A673 (cell line): Measurements from ENCODE around the gene FSTL4.

ENCODE experiments used
- EZH2 ChIP-seq: fragments of 200-600 bp; sonication (generic); IDR thresholded peaks from 2 replicates; pipeline ENCODE4 v1.6.1; 2017; ENCODE audit warnings: borderline replicate concordance, low read depth, mild to moderate bottlenecking, mixed read lengths, antibody characterized with exemption, low read length; ENCODE audit not compliant: poor library complexity, severe bottlenecking
- TF ChIP-seq, protein P1 (sequence below): fragments of 300-800, 200-600 bp; sonication (generic); conservative IDR thresholded peaks from 2 replicates; pipeline ENCODE4 v1.5.1; 2017; ENCODE audit warnings: low read depth, mild to moderate bottlenecking, antibody characterized with exemption, low read length, moderate library complexity, mixed read lengths

DNA sequence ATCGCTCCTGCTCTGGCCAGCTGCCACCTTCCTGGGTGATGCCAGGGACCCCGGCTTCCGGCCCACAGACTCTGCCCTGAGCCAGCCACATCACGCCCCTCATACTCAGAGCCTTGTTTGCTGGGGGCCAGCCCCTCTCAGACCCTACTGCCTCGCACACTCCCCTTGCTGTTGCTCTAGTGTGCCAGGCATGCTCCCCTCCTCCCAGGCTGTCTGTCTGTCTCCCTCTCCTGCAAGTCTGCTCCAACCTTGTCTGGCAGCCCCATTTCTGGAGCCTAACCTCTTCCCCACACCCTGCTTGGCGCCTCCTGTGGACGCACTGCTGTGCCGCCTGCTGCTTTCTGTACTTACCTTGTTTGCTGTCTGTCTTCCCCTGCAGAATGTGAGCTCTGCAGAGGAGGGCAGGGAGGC, 375.8 kb downstream of the FSTL4 start:
- TF ChIP-seq, protein P1, sequence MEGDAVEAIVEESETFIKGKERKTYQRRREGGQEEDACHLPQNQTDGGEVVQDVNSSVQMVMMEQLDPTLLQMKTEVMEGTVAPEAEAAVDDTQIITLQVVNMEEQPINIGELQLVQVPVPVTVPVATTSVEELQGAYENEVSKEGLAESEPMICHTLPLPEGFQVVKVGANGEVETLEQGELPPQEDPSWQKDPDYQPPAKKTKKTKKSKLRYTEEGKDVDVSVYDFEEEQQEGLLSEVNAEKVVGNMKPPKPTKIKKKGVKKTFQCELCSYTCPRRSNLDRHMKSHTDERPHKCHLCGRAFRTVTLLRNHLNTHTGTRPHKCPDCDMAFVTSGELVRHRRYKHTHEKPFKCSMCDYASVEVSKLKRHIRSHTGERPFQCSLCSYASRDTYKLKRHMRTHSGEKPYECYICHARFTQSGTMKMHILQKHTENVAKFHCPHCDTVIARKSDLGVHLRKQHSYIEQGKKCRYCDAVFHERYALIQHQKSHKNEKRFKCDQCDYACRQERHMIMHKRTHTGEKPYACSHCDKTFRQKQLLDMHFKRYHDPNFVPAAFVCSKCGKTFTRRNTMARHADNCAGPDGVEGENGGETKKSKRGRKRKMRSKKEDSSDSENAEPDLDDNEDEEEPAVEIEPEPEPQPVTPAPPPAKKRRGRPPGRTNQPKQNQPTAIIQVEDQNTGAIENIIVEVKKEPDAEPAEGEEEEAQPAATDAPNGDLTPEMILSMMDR, result no peak
- TF ChIP-seq EZH2, result no peak
